ENCODE data around the gene BAIAP2L1. TPM values are rescaled to one million over a fixed set of nuclear protein-coding genes. Genes with fewer than 3 reads are reported as not detected.

The BAIAP2L1 gene
- total RNA-seq, 1 donor from 2014 or later = 5.1 TPM

GRCh38 chr7:98365863-98366561 is 34.9 kb downstream of the BAIAP2L1 start:
- ATAC-seq (no peak), DNase-seq (ENCODE audit: low spot score) (no peak)
- intact Hi-C loops (cut with DNase I) = no loop called here

- ATAC-seq (no peak), DNase-seq (ENCODE audit: low spot score) (no peak)
- intact Hi-C loops (cut with DNase I) = no loop called here
These were observed 36.7 kb downstream of the BAIAP2L1 start for GRCh38 chr7:98364220-98364619.

GRCh38 chr7:98362517-98362916 is 38.4 kb downstream of the BAIAP2L1 start:
- intact Hi-C loops (cut with DNase I) = no loop called here
- DNase-seq (ENCODE audit: low spot score) = peak; percentile 5
- ATAC-seq = no peak

- DNase-seq (ENCODE audit: low spot score) (no peak), ATAC-seq (no peak)
- intact Hi-C loops (cut with DNase I) = no loop called here
These were observed 40.4 kb downstream of the BAIAP2L1 start for GRCh38 chr7:98360221-98361130.

- DNase-seq (ENCODE audit: low spot score) (no peak), ATAC-seq (no peak)
- intact Hi-C loops (cut with DNase I) = no loop called here
These were observed 41.5 kb downstream of the BAIAP2L1 start for GRCh38 chr7:98359395-98359794.

GRCh38 chr7:98358706-98359105 is 42.2 kb downstream of the BAIAP2L1 start:
- intact Hi-C loops (cut with DNase I) = no loop called here
- ATAC-seq (no peak), DNase-seq (ENCODE audit: low spot score) (no peak)

- intact Hi-C loops (cut with DNase I) = no loop called here
- no peak for ATAC-seq
These were observed 43.1 kb downstream of the BAIAP2L1 start for GRCh38 chr7:98357751-98358161.

GRCh38 chr7:98355250-98355538 is 45.7 kb downstream of the BAIAP2L1 start:
- no peak for ATAC-seq
- DNase-seq (ENCODE audit: low spot score) = no peak
- intact Hi-C loops (cut with DNase I) = no loop called here

More at GRCh38 chr7:98357751-98358161, 43.1 kb downstream of the BAIAP2L1 start:
- no peak for DNase-seq (ENCODE audit: low spot score)

- intact Hi-C loops (cut with DNase I) = no loop called here
- DNase-seq (ENCODE audit: low spot score) = no peak
- ATAC-seq = no peak
These were observed 46.2 kb downstream of the BAIAP2L1 start for GRCh38 chr7:98354511-98355249.

GRCh38 chr7:98354052-98354451 is 46.8 kb downstream of the BAIAP2L1 start:
- DNase-seq (ENCODE audit: low spot score) = no peak
- no peak for ATAC-seq
- intact Hi-C loops (cut with DNase I) = no loop called here

GRCh38 chr7:98352621-98353020 is 48.3 kb downstream of the BAIAP2L1 start:
- intact Hi-C loops (cut with DNase I) = no loop called here
- ATAC-seq (no peak), DNase-seq (ENCODE audit: low spot score) (no peak)

GRCh38 chr7:98351136-98351535 is 49.8 kb downstream of the BAIAP2L1 start:
- DNase-seq (ENCODE audit: low spot score) (no peak), ATAC-seq (no peak)
- intact Hi-C loops (cut with DNase I) = no loop called here

- intact Hi-C loops (cut with DNase I) = loop anchor here (1.0 kb wide), 1 partner anchor 14 kb away; no protein-coding TSS in a partner anchor
- ATAC-seq (no peak), DNase-seq (ENCODE audit: low spot score) (no peak)
These were observed 52.0 kb downstream of the BAIAP2L1 start for GRCh38 chr7:98348726-98349474.

GRCh38 chr7:98346515-98347069 is 54.3 kb downstream of the BAIAP2L1 start:
- ATAC-seq (no peak), DNase-seq (ENCODE audit: low spot score) (no peak)
- intact Hi-C loops (cut with DNase I) = no loop called here

- intact Hi-C loops (cut with DNase I) = no loop called here
- no peak for DNase-seq (ENCODE audit: low spot score)
- no peak for ATAC-seq
These were observed 59.8 kb downstream of the BAIAP2L1 start for GRCh38 chr7:98341106-98341505.

- DNase-seq (ENCODE audit: low spot score) (no peak), ATAC-seq (no peak)
- intact Hi-C loops (cut with DNase I) = no loop called here
These were observed 61.8 kb downstream of the BAIAP2L1 start for GRCh38 chr7:98339043-98339442.

- DNase-seq (ENCODE audit: low spot score) (no peak), ATAC-seq (no peak)
- intact Hi-C loops (cut with DNase I) = no loop called here
These were observed 62.4 kb downstream of the BAIAP2L1 start for GRCh38 chr7:98338441-98338840.

GRCh38 chr7:98335411-98335977 is 65.4 kb downstream of the BAIAP2L1 start:
- no peak for DNase-seq (ENCODE audit: low spot score)
- intact Hi-C loops (cut with DNase I) = loop anchor here (1.0 kb wide), 1 partner anchor 14 kb away; no protein-coding TSS in a partner anchor
- no peak for ATAC-seq
